Cardiac muscle cell (in vitro differentiated cells and primary cell): Measurements from ENCODE around the gene B4GALT6. TPM values are rescaled to one million over a fixed set of nuclear protein-coding genes. Genes with fewer than 3 reads are reported as not detected.

Source experiments
- DNase-seq, 2 donors: peaks; one replicate each; pipeline versions ENCODE4 v3.0.0 to v3.0.0-alpha.2; 2010 to 2017; ENCODE audit warnings: low read depth in 1 of 2, low spot score in 1 of 2
- H3K27ac ChIP-seq: fragments of 200-600 bp; sonication (generic); 2 replicates; pipeline ENCODE4 v1.5.1; 2016
- H3K27me3 ChIP-seq: fragments of 200-600 bp; sonication (generic); 2 replicates; pipeline ENCODE4 v1.6.0; 2016; ENCODE audit warnings: control low read depth
- H3K36me3 ChIP-seq: fragments of 200-600 bp; sonication (generic); 2 replicates; pipeline ENCODE4 v1.5.1; 2016; ENCODE audit warnings: control low read depth
- H3K4me1 ChIP-seq: fragments of 200-600 bp; sonication (generic); 2 replicates; pipeline ENCODE4 v1.8.1; 2017; ENCODE audit warnings: low read depth, mild to moderate bottlenecking, mixed run types
- H3K4me3 ChIP-seq: fragments of 200-600 bp; sonication (generic); 2 replicates; pipeline ENCODE4 v1.5.1; 2016; ENCODE audit warnings: mild to moderate bottlenecking
- H3K9me3 ChIP-seq: fragments of 200-600 bp; sonication (generic); 2 replicates; pipeline ENCODE4 v1.5.1; 2017; ENCODE audit warnings: low read depth, mild to moderate bottlenecking, control low read depth
- CTCF ChIP-seq: IDR thresholded peaks from 2 replicates; pipeline ENCODE4 v1.5.1; 2012; ENCODE audit warnings: low read depth, mild to moderate bottlenecking, low read length
- polyA plus RNA-seq: library from polyadenylated mRNA; unstranded; fragments of >200 nt; fragmentation: Nextera tagmentation; extraction: Ambion mirVana; gene quantifications from 2 replicates; pipeline ENCODE4 v1.2.1, GENCODE V29; 2016
- total RNA-seq: library from RNA; depleted of rRNA; stranded (reverse); fragments of >200 nt; gene quantifications from 2 replicates; pipeline ENCODE4 v1.2.3, GENCODE V29; 2016

The B4GALT6 gene
- total and polyA plus RNA-seq, 2 experiments from 2014 or later = 3.6 to 5.5 TPM

GRCh38 chr18:31591628-31592027, 92.8 kb downstream of the B4GALT6 start, which contains the start of gene TTR:
Gene TTR, plus strand, starts transcription at chr18:31591877. Its CDS starts 26 bp downstream, at chr18:31591903.
- DNase-seq = no peak
- Histone ChIP-seq H3K4me3 (no peak within 1 kb of the TSS), H3K9me3 (no peaks in the 10 kb centered on the region), H3K27me3 (no peaks in the 10 kb centered on the region), H3K27ac (no peak within 1 kb of the TSS), H3K4me1 (peaks cover 6% of the 10 kb centered on the region), H3K36me3 (no peaks in the 10 kb centered on the region)
- TF ChIP-seq CTCF = no peak

- peaks cover 6% of the 10 kb centered on the region for H3K4me1 ChIP-seq
- no peak for TF ChIP-seq CTCF
- no peaks in the 10 kb centered on the region for H3K36me3 ChIP-seq
- H3K27ac ChIP-seq = no peak overlapping the region
- H3K9me3 ChIP-seq = no peaks in the 10 kb centered on the region
- H3K27me3 ChIP-seq = no peaks in the 10 kb centered on the region
- DNase-seq = no peak
- no peak overlapping the region for H3K4me3 ChIP-seq
Observed at GRCh38 chr18:31591113-31591512, 93.3 kb downstream of the B4GALT6 start.

- no peak for DNase-seq
- Histone ChIP-seq H3K36me3 (no peaks in the 10 kb centered on the region), H3K9me3 (no peaks in the 10 kb centered on the region), H3K27me3 (no peaks in the 10 kb centered on the region), H3K4me3 (no peak overlapping the region), H3K4me1 (peaks cover 6% of the 10 kb centered on the region), H3K27ac (no peak overlapping the region)
- TF ChIP-seq CTCF = no peak
Observed at GRCh38 chr18:31590570-31590969, 93.8 kb downstream of the B4GALT6 start.

GRCh38 chr18:31587529-31587928, 96.9 kb downstream of the B4GALT6 start:
- peaks cover 6% of the 10 kb centered on the region for H3K4me1 ChIP-seq
- no peak overlapping the region for H3K27ac ChIP-seq
- no peaks in the 10 kb centered on the region for H3K27me3 ChIP-seq
- H3K9me3 ChIP-seq = no peaks in the 10 kb centered on the region
- no peaks in the 10 kb centered on the region for H3K36me3 ChIP-seq
- DNase-seq = peak in 1 of 2 donors; percentile 43
- TF ChIP-seq CTCF = no peak
- H3K4me3 ChIP-seq = no peak overlapping the region

GRCh38 chr18:31586616-31587015, 97.8 kb downstream of the B4GALT6 start:
- no peak overlapping the region for H3K4me3 ChIP-seq
- H3K36me3 ChIP-seq = no peaks in the 10 kb centered on the region
- H3K27me3 ChIP-seq = no peaks in the 10 kb centered on the region
- DNase-seq = peak in 1 of 2 donors; percentile 38
- TF ChIP-seq CTCF = no peak
- peaks cover 6% of the 10 kb centered on the region for H3K4me1 ChIP-seq
- no peaks in the 10 kb centered on the region for H3K9me3 ChIP-seq
- H3K27ac ChIP-seq = peak overlapping the region; percentile 42

GRCh38 chr18:31585991-31586390, 98.4 kb downstream of the B4GALT6 start:
- DNase-seq = no peak
- Histone ChIP-seq H3K36me3 (no peaks in the 10 kb centered on the region), H3K9me3 (no peaks in the 10 kb centered on the region), H3K4me1 (peaks cover 6% of the 10 kb centered on the region), H3K27ac (no peak overlapping the region), H3K4me3 (no peak overlapping the region), H3K27me3 (no peaks in the 10 kb centered on the region)
- no peak for TF ChIP-seq CTCF
